ENCODE results near the gene ZYG11A. TPM values are rescaled to one million over a fixed set of nuclear protein-coding genes. Genes with fewer than 3 reads are reported as not detected.

Gene ZYG11A
- total and polyA plus RNA-seq, 2 of the 13 experiments (the other 11 are each of a cell fraction or from before 2014, with no cell fraction given) = not detected

DNA sequence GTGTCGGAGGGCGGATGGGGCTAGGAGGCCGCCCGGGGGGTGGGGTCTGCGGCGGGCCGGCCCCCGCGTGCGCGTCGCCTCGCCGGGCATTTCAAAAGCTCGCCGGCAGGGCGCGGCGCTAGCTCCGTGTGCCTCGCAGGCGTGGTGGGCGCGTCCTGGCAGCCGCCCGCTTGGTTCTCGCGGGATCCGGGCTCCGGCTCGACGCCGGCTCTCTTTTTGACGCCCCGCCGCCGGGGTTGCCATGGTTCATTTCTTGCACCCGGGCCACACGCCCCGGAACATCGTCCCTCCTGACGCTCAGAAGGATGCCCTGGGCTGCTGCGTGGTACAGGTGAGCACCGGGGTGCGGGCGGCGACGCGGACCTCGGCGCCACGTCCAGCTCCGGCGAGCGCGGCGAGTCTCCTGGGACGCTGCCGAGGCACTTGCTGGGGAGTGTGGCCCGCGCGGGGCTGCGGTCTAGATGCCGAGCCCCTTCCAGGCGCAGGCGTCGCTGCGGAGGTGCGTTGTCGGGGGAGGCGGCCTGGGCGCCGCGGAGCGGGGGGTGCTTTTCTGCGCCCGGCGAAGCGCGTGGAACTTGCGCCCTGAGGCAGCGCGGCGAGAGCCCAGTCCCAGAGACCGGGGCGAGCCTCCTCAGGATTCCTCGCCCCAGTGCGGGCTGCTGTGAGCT is at the start of gene ZYG11A (continued):
- TF ChIP-seq, protein P1, sequence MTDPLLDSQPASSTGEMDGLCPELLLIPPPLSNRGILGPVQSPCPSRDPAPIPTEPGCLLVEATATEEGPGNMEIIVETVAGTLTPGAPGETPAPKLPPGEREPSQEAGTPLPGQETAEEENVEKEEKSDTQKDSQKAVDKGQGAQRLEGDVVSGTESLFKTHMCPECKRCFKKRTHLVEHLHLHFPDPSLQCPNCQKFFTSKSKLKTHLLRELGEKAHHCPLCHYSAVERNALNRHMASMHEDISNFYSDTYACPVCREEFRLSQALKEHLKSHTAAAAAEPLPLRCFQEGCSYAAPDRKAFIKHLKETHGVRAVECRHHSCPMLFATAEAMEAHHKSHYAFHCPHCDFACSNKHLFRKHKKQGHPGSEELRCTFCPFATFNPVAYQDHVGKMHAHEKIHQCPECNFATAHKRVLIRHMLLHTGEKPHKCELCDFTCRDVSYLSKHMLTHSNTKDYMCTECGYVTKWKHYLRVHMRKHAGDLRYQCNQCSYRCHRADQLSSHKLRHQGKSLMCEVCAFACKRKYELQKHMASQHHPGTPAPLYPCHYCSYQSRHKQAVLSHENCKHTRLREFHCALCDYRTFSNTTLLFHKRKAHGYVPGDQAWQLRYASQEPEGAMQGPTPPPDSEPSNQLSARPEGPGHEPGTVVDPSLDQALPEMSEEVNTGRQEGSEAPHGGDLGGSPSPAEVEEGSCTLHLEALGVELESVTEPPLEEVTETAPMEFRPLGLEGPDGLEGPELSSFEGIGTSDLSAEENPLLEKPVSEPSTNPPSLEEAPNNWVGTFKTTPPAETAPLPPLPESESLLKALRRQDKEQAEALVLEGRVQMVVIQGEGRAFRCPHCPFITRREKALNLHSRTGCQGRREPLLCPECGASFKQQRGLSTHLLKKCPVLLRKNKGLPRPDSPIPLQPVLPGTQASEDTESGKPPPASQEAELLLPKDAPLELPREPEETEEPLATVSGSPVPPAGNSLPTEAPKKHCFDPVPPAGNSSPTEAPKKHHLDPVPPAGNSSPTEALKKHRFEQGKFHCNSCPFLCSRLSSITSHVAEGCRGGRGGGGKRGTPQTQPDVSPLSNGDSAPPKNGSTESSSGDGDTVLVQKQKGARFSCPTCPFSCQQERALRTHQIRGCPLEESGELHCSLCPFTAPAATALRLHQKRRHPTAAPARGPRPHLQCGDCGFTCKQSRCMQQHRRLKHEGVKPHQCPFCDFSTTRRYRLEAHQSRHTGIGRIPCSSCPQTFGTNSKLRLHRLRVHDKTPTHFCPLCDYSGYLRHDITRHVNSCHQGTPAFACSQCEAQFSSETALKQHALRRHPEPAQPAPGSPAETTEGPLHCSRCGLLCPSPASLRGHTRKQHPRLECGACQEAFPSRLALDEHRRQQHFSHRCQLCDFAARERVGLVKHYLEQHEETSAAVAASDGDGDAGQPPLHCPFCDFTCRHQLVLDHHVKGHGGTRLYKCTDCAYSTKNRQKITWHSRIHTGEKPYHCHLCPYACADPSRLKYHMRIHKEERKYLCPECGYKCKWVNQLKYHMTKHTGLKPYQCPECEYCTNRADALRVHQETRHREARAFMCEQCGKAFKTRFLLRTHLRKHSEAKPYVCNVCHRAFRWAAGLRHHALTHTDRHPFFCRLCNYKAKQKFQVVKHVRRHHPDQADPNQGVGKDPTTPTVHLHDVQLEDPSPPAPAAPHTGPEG (CRISPR knock-in tag; IDR thresholded peaks at IDR 0.05) = no peak
- TF ChIP-seq PAX8 (CRISPR knock-in tag; IDR thresholded peaks at IDR 0.05; ENCODE audit: borderline replicate concordance) (no peak), FOXM1 (CRISPR knock-in tag; IDR thresholded peaks at IDR 0.05) (no peak), PCBP1 (IDR thresholded peaks at IDR 0.05; ENCODE audit: borderline replicate concordance, low read depth, low read length) (no peak), ZNF562 (CRISPR knock-in tag; IDR thresholded peaks at IDR 0.05; ENCODE audit: borderline replicate concordance) (peak; percentile 83; the same call in 1 of the 2 replicates), SCMH1 (CRISPR knock-in tag; IDR thresholded peaks at IDR 0.05; ENCODE audit: borderline replicate concordance) (no peak), MYC (CRISPR knock-in tag; IDR thresholded peaks at IDR 0.05; ENCODE audit: borderline replicate concordance) (no peak), TBX2 (CRISPR knock-in tag; IDR thresholded peaks at IDR 0.05; ENCODE audit: borderline replicate concordance) (peak; percentile 25; the same call in 1 of the 2 replicates), SRF (IDR thresholded peaks at IDR 0.05; ENCODE audit: low read depth, low read length) (no peak)

Measured in HepG2 (cell line).